Hepatocyte (in vitro differentiated cells): Measurements from ENCODE around the gene ZBTB20.

ENCODE experiments used
- CTCF ChIP-seq: fragments of 200-600 bp; sonication (generic); IDR thresholded peaks from 2 replicates; pipeline ENCODE4 v1.5.1; 2016; ENCODE audit warnings: antibody characterized with exemption, mild to moderate bottlenecking; ENCODE audit not compliant: poor library complexity
- EZH2 ChIP-seq: fragments of 200-600 bp; sonication (generic); IDR thresholded peaks from 2 replicates; pipeline ENCODE4 v1.6.1; 2016; ENCODE audit warnings: antibody characterized with exemption, mild to moderate bottlenecking, borderline replicate concordance

GRCh38 chr3:114450008-114450596 lies 697.0 kb downstream of the ZBTB20 start:
- TF ChIP-seq CTCF (no peak), EZH2 (no peak)
